T-helper 2 cell treated with Interferon-gamma antibody and Interleukin-4, amounts not matched to agents 5 μg/mL and 100 μg/mL, for 36 hours (primary cell): ENCODE data around the gene DRC7.

Experiments
- DNase-seq: peaks from one replicate; pipeline ENCODE4 v3.0.0; 2021; ENCODE audit warnings: low spot score
- H3K27ac Mint-ChIP-seq: one replicate; pipeline ENCODE4 v1.8.0; 2021; ENCODE audit warnings: mild to moderate bottlenecking, mixed read lengths
- H3K27me3 Mint-ChIP-seq: one replicate; pipeline ENCODE4 v1.8.0; 2021; ENCODE audit warnings: low read depth, mixed read lengths
- H3K36me3 Mint-ChIP-seq: one replicate; pipeline ENCODE4 v1.8.0; 2021; ENCODE audit warnings: low read depth, mixed read lengths
- H3K4me1 Mint-ChIP-seq: one replicate; pipeline ENCODE4 v1.8.0; 2021; ENCODE audit warnings: low read depth, mixed read lengths
- H3K4me3 Mint-ChIP-seq: one replicate; pipeline ENCODE4 v1.8.0; 2022; ENCODE audit warnings: mild to moderate bottlenecking, moderate library complexity, mixed read lengths
- H3K9me3 Mint-ChIP-seq: one replicate; pipeline ENCODE4 v1.8.0; 2021; ENCODE audit warnings: mixed read lengths

DRC7 gene

DNA sequence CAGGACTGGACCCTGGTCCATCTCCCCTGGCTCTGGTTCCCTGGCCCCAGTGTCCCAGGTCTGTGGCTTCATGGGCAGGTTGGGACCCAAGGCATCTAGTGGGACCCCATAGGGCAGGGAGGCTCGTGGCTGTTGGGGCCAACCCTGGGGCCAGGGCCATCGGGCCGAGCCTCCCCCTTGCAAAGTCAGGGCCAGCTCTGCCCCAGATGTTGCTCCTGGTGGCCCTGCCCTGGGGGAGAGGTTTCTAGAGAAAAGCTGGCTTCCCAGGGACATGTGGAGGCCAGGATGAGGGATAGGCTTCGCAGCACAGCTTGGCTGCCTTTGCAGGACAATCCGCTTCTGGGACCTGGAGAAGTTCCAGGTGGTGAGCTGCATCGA, 57.6 kb downstream of the DRC7 start:
- H3K27ac Mint-ChIP-seq, result no peak overlapping the region
- H3K4me3 Mint-ChIP-seq, result no peak overlapping the region
- H3K9me3 Mint-ChIP-seq, result no peaks in the 10 kb centered on the region
- peaks cover 2% of the 10 kb centered on the region for H3K36me3 Mint-ChIP-seq
- H3K27me3 Mint-ChIP-seq, result no peaks in the 10 kb centered on the region
- no peaks in the 10 kb centered on the region for H3K4me1 Mint-ChIP-seq
- DNase-seq, result no peak

DNA sequence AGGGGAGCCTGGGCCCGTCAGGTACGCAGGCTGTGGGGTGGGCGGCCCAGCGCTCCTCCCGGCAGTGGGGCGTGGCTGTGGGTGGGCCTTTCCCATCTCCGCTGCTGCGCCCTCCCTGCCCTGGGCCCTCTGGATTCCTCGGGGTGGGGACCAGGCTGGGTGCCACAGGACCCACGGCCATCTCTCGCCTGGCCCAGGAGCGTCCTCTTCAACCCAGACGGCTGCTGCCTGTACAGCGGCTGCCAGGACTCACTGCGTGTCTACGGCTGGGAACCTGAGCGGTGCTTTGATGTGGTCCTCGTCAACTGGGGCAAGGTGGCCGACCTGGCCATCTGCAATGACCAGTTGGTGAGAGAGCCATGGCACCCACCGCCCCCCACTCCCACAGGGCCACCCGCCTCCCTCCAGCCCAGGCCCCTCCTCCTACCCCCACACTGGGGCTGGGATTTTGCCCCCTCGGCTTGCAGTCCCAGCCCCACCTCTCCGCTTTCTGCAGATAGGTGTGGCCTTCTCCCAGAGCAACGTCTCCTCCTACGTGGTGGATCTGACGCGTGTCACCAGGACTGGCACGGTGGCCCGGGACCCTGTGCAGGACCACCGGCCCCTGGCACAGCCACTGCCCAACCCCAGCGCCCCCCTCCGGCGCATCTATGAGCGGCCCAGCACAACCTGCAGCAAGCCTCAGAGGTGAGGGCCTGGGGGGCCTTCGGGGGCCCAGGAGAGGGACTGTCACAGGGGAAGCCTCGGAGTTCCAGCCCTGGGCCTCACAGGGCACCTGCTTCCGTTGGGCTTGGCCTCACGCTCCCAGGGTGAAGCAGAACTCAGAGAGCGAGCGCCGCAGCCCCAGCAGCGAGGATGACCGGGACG, 58.2 kb downstream of the DRC7 start:
- Mint-ChIP-seq H3K9me3 (no peaks in the 10 kb centered on the region), H3K4me1 (no peaks in the 10 kb centered on the region), H3K27ac (no peak overlapping the region), H3K27me3 (no peaks in the 10 kb centered on the region), H3K36me3 (peaks cover 2% of the 10 kb centered on the region), H3K4me3 (no peak overlapping the region)
- DNase-seq, result no peak

DNA sequence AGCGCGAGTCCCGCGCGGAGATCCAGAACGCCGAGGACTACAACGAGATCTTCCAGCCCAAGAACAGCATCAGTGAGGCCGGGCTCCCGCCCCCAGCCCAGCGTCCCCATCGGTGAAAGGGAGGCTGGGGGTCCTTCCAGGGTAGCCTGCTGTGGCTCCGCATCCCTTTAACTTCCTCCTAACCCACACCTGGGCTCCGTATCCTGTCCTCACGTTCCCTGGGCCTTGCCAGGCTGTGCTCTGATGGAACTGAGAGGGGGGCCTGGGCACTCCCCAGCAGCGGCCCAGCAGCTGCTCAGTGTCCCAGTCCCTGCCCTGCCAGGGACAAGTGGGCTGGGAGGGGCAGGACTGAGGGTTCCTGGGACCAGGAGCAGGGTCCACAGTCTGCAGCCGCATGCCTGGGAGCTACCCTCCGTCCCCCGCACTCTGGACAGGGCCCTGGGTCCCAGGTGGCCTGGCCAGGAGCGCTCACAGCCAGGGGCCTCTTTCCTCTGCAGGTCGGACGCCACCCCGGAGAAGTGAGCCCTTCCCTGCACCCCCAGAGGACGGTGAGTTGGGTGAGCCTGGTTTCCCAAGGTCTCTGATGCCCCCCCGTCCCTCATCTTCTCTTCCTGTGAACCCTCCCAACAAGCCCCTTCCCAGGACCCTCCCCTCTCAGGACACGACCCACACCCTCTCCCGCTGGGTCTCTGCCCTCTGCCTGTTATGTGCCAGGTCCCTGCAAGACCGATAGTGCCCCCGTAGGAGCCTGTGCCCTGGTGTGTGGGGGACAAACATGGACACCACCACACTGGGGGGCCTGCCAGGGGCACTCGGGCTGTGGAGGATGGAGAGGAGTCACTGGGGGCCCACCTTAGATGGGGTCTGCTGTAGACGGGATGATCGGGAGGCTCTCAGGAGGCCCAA, 59.1 kb downstream of the DRC7 start:
- DNase-seq, result no peak
- Mint-ChIP-seq H3K4me1 (no peaks in the 10 kb centered on the region), H3K36me3 (peaks cover 2% of the 10 kb centered on the region), H3K27me3 (no peaks in the 10 kb centered on the region), H3K9me3 (no peaks in the 10 kb centered on the region), H3K27ac (no peak overlapping the region), H3K4me3 (no peak overlapping the region)

DNA sequence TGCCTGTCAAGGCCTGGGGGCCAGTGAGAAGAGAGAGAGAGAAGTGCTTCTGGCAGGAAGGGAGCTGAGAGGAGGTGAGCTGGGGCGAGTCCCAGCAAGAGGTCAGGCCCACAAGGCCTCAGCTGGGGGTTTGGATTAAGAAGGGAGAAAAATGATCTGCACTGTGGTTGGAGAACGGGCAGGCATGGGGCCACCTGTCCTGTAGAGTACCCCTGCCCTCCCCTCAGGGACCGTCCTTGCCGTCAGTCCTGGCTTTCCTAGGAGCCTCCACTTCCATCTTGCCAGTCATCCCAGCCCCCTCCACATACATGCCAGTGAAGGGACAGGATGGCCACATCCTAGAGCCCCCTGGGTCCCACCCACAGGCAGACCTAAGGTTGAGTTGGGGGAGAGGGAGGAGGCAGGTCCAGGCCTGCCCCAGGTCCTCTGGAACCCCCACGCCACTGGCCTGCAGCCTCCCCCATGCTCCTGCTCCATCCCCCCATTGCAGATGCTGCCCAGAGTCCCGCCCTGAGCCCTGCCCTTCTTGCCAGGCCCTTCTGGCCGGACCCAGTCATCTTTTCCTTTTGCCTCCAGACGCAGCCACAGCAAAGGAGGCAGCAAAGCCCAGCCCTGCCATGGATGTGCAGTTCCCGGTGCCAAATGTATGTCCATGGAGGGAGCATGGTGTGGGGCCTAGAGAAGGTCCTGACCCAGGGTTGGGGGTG, 59.9 kb downstream of the DRC7 start:
- Mint-ChIP-seq H3K36me3 (peaks cover 2% of the 10 kb centered on the region), H3K4me3 (no peak overlapping the region), H3K27ac (no peak overlapping the region), H3K4me1 (no peaks in the 10 kb centered on the region), H3K27me3 (no peaks in the 10 kb centered on the region), H3K9me3 (no peaks in the 10 kb centered on the region)
- DNase-seq, result no peak

DNA sequence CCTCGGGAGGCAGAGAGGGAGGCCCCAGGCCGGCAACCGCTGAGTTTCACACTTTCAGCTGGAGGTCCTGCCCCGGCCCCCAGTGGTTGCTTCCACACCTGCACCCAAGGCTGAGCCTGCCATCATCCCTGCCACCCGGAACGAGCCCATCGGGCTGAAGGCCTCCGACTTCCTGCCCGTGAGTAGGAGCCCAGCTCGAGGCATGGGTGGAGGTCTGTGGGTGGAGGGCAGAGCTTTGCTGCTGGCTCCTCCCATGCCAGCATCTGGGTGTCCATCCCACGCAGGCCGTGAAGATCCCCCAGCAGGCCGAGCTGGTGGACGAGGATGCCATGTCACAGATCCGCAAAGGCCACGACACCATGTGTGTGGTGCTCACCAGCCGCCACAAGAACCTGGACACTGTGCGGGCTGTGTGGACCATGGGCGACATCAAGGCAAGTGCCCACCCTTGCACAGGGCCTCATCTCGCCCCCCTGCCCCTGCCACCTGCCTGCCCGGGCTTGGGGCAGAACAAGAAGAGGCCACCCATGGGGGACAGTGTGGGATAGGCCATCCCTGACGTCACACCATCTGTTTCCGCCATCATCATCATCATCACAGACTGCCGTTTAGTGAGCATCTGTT, 60.6 kb downstream of the DRC7 start:
- Mint-ChIP-seq H3K4me3 (no peak overlapping the region), H3K27ac (no peak overlapping the region), H3K27me3 (no peaks in the 10 kb centered on the region), H3K4me1 (no peaks in the 10 kb centered on the region), H3K9me3 (no peaks in the 10 kb centered on the region), H3K36me3 (peaks cover 2% of the 10 kb centered on the region)
- no peak for DNase-seq

DNA sequence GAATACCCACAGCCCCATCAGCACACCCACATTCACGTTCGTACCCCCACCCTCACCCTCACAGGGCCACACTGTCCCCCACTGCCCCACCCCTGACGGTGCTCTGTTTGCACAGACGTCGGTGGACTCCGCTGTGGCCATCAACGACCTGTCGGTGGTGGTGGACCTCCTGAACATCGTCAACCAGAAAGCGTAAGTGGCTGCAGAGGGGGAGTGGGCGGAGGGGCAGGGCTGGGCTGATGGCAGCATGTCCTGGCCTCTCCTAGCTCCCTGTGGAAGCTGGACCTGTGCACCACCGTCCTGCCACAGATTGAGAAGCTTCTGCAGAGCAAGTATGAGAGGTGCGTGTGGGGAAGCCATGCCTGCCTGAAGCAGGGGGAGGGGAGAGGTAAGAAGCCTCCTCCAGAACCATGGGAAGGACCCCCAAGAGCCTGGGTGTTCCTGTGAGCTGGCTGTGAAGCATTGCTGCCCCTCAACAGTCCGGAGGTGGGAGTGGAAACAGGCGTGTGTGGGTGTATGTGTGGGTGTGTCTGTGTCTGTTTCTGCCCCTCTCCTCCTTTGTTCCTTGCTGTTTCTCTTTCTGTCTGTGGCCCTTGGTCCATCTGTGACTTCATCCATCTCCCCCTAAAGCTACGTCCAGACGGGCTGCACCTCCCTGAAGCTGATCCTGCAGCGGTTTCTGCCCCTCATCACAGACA, 61.3 kb downstream of the DRC7 start:
- no peak for DNase-seq
- H3K36me3 Mint-ChIP-seq, result peaks cover 2% of the 10 kb centered on the region
- no peaks in the 10 kb centered on the region for H3K27me3 Mint-ChIP-seq
- no peak overlapping the region for H3K27ac Mint-ChIP-seq
- H3K4me3 Mint-ChIP-seq, result no peak overlapping the region
- H3K9me3 Mint-ChIP-seq, result no peaks in the 10 kb centered on the region
- no peaks in the 10 kb centered on the region for H3K4me1 Mint-ChIP-seq

DNA sequence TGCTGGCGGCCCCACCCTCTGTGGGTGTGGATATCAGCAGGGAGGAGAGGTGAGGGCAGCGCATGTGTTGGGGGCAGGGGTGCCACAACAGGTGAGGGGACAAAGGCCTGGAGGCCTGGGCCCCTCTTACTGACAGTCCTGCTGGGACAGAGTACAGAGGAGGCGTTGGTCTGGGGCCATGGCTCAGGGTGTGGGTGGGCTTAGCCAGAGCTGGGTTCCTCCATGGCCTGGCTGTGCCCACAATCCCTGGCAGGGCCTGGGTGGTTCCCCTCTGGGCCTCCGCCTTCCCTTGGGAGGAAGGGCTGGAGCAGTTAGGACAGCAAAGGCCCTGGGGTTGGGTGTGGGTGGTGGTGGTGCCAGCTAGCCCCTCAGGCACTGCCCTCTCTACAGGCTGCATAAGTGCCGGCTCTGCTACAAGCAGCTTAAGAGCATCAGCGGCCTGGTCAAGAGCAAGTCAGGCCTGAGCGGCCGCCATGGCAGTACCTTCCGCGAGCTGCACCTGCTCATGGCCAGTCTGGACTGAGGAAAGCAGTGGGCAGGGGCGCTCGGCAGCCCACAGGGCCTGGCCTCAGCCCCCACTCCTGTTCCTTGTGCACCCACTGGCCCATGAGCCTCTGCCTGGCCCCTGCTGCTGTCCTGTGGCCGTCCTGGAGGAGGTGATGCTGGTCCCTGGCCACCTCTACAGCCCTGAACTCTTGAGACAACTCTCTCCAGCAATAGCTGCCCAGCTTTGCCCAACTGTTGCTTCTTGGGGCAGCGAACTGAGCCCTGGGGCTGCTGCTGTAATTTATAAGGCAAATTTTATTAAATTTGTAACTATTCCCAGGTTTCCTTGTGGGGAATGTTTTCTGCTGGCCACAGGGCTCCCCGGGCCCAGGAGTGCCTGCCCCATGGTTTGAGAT, 62.1 kb downstream of the DRC7 start:
- H3K4me3 Mint-ChIP-seq, result no peak overlapping the region
- no peaks in the 10 kb centered on the region for H3K27me3 Mint-ChIP-seq
- H3K27ac Mint-ChIP-seq, result no peak overlapping the region
- H3K4me1 Mint-ChIP-seq, result no peaks in the 10 kb centered on the region
- DNase-seq, result no peak
- no peaks in the 10 kb centered on the region for H3K9me3 Mint-ChIP-seq
- peaks cover 2% of the 10 kb centered on the region for H3K36me3 Mint-ChIP-seq

DNA sequence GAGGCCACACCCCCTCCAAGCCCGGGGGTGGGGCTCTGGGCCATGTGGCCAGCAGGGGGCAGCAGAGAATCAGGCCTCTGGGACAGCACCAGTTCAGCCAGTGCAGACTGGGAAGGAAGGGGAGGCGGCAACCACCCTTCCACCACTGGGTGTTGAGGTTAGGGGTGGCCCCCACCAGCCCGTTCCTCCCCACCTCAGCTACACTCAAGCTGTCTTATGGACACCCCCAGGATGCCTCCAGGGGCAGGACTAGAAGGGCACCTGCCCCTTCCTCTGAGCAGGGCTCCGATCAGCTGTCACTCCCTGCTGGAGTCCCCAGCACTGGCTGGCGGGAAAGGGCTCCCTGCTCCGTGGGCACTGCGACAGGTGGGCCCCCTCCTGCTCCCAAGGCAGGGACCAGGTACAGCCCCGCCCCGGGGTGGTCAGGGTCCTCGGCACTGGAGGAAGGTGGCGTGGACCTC, 62.8 kb downstream of the DRC7 start:
- Mint-ChIP-seq H3K27me3 (no peaks in the 10 kb centered on the region), H3K36me3 (no peaks in the 10 kb centered on the region), H3K4me3 (no peak overlapping the region), H3K4me1 (no peaks in the 10 kb centered on the region), H3K27ac (no peak overlapping the region), H3K9me3 (no peaks in the 10 kb centered on the region)
- DNase-seq, result peak; percentile 80

DNA sequence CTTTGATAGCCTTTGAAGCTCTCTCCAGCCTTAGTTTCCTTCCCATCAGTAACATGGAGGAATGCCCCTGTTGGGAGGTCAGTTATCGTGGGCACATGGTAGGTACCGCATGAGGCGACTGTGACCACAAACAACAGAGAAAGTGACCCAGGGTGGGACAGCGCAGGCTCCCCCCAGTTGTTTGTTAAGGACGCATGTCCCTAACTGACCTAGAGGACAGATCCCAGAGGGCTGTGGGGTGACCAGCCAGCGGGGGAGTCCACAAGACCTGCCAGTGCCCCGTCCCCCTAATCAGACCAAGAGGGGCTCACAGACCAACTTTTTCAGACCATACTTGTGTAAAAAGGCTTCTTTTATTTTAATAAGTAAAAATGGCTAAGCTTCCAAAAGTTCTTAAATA, 63.3 kb downstream of the DRC7 start:
- Mint-ChIP-seq H3K36me3 (no peaks in the 10 kb centered on the region), H3K9me3 (no peaks in the 10 kb centered on the region), H3K27ac (no peak overlapping the region), H3K27me3 (no peaks in the 10 kb centered on the region), H3K4me3 (no peak overlapping the region), H3K4me1 (no peaks in the 10 kb centered on the region)
- no peak for DNase-seq

DNA sequence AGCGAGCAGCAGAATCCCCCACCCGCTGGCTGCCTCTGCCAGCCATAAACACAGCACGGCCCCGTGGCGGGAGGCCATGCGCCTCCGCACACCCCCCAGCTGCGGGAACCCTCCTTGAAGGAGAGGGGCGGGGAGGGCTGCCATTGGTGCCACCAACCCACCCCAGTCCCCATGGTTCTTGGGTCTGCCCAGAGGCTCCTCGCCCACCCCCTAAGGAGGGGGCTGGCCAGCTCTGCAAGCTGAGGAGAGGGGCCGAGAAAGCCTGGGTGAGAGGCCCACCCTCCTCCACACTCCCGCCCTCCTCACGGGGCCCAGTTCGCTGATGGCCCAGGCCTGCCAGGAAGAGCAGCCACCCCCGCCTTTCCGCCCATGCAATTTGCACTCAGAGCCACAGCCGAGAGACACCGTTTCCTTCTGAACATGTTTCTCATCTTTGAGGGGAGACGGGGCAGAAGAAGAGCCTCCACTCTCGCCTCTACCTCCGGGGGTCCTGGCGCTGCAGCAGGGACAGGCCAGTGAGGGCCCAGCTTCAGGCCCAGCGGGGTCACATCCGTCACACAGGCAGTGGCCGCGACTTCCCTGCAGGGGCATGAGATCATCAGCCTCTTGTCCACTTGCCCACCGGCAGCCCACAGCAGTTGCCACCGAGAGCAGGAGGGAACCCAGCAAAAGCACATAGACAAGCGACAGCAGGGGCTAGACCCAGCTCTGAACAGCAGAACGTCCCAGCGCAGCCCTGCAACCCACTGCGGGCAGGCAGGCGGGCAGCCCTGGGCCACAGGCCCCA, 63.9 kb downstream of the DRC7 start:
- H3K27ac Mint-ChIP-seq, result no peak overlapping the region
- no peaks in the 10 kb centered on the region for H3K9me3 Mint-ChIP-seq
- H3K4me3 Mint-ChIP-seq, result no peak overlapping the region
- no peaks in the 10 kb centered on the region for H3K36me3 Mint-ChIP-seq
- no peak for DNase-seq
- no peaks in the 10 kb centered on the region for H3K4me1 Mint-ChIP-seq
- H3K27me3 Mint-ChIP-seq, result no peaks in the 10 kb centered on the region

DNA sequence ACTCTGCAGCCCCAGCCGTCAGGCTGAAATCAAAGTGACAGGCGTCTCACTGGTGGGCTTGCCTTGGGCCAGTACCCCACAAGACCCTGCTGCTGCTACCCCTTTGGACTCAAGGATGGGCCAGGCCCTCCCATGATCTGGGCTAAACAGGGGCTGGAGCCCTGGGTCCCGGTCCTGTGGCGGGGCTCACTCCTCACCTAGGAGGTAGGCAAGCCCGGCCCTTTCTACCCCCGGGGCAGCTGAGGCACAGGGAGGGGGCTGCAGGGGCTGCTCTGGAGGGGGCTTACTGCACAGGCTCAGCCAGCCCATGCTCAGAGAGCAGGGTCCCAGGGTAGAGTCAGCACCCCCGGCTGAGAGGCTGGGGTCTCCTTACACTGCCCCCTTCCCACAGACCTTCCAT, 64.5 kb downstream of the DRC7 start:
- H3K27ac Mint-ChIP-seq, result no peak overlapping the region
- no peak for DNase-seq
- H3K4me3 Mint-ChIP-seq, result no peak overlapping the region
- H3K36me3 Mint-ChIP-seq, result no peaks in the 10 kb centered on the region
- no peaks in the 10 kb centered on the region for H3K4me1 Mint-ChIP-seq
- no peaks in the 10 kb centered on the region for H3K27me3 Mint-ChIP-seq
- no peaks in the 10 kb centered on the region for H3K9me3 Mint-ChIP-seq
